Measurements from ENCODE around the gene ZNF385A.

Gene ZNF385A

GRCh38 chr12:54376596-54376995 is 7.9 kb downstream of the ZNF385A start:
- peak overlapping the region; percentile 68 for H3K27ac ChIP-seq (ENCODE audit: low read depth, low read length)
- H3K9ac ChIP-seq (ENCODE audit: low read length in 5 of 5), result peak overlapping the region in 1 of 5 donors; percentile 15
- peaks cover 22 to 70% (median 68%) of the 10 kb centered on the region in 5 donors for H3K4me1 ChIP-seq (ENCODE audit: control insufficient read depth in 5 of 5, insufficient read depth in 5 of 5, low read length in 5 of 5)
- no peaks in the 10 kb centered on the region for H3K27me3 ChIP-seq (ENCODE audit: control insufficient read depth in 5 of 5, insufficient read depth in 4 of 5, low read length in 5 of 5)
- H3K36me3 ChIP-seq (ENCODE audit: control insufficient read depth in 5 of 5, insufficient read depth in 5 of 5, low read length in 5 of 5), result peaks cover 0 to 7% (median 6%) of the 10 kb centered on the region in 5 donors
- H3K9me3 ChIP-seq (ENCODE audit: control insufficient read depth in 5 of 5, low read length in 5 of 5), result no peaks in the 10 kb centered on the region
- peak overlapping the region in 1 of 5 donors; percentile 25 for H3K4me3 ChIP-seq (ENCODE audit: low read depth in 1 of 5, low read length in 5 of 5)

DNA sequence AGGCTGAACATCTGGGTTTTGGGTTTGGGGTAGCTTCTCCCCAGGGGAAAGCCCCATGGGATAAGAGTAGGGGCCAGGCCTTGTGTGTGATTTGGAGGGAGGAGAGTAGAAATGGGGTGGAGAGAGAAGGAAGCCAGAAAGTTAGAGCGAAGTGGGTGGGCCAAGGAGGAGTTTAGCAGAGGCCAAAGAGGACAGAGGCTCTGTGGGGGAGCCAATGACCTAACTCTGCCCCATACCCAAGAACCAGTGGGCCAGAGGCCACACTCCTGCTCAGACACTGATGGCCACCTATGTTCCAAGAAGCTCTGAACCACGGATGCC is 9.3 kb downstream of the ZNF385A start:
- H3K9me3 ChIP-seq (ENCODE audit: control insufficient read depth in 5 of 5, low read length in 5 of 5), result no peaks in the 10 kb centered on the region
- no peaks in the 10 kb centered on the region for H3K27me3 ChIP-seq (ENCODE audit: control insufficient read depth in 5 of 5, insufficient read depth in 4 of 5, low read length in 5 of 5)
- H3K4me3 ChIP-seq (ENCODE audit: low read depth in 1 of 5, low read length in 5 of 5), result peak overlapping the region in 1 of 5 donors; percentile 15
- H3K36me3 ChIP-seq (ENCODE audit: control insufficient read depth in 5 of 5, insufficient read depth in 5 of 5, low read length in 5 of 5), result peaks cover 0 to 12% (median 6%) of the 10 kb centered on the region in 5 donors
- peak overlapping the region in 3 of 5 donors; percentile 20 to 55 (median 45) for H3K9ac ChIP-seq (ENCODE audit: low read length in 5 of 5)
- H3K27ac ChIP-seq (ENCODE audit: low read depth, low read length), result peak overlapping the region; percentile 68
- H3K4me1 ChIP-seq (ENCODE audit: control insufficient read depth in 5 of 5, insufficient read depth in 5 of 5, low read length in 5 of 5), result peaks cover 22 to 84% (median 80%) of the 10 kb centered on the region in 5 donors

- Histone ChIP-seq H3K27ac (ENCODE audit: low read depth, low read length) (peak overlapping the region; percentile 68), H3K36me3 (ENCODE audit: control insufficient read depth in 5 of 5, insufficient read depth in 5 of 5, low read length in 5 of 5) (peaks cover 0 to 12% (median 6%) of the 10 kb centered on the region in 5 donors), H3K4me1 (ENCODE audit: control insufficient read depth in 5 of 5, insufficient read depth in 5 of 5, low read length in 5 of 5) (peaks cover 22 to 85% (median 81%) of the 10 kb centered on the region in 5 donors), H3K4me3 (ENCODE audit: low read depth in 1 of 5, low read length in 5 of 5) (no peak overlapping the region), H3K9me3 (ENCODE audit: control insufficient read depth in 5 of 5, low read length in 5 of 5) (no peaks in the 10 kb centered on the region), H3K27me3 (ENCODE audit: control insufficient read depth in 5 of 5, insufficient read depth in 4 of 5, low read length in 5 of 5) (no peaks in the 10 kb centered on the region), H3K9ac (ENCODE audit: low read length in 5 of 5) (peak overlapping the region in 3 of 5 donors; percentile 20 to 55 (median 45))
Measured at GRCh38 chr12:54374562-54375258, 9.8 kb downstream of the ZNF385A start.

- Histone ChIP-seq H3K4me1 (ENCODE audit: control insufficient read depth in 5 of 5, insufficient read depth in 5 of 5, low read length in 5 of 5) (peaks cover 20 to 86% (median 84%) of the 10 kb centered on the region in 5 donors), H3K9me3 (ENCODE audit: control insufficient read depth in 5 of 5, low read length in 5 of 5) (no peaks in the 10 kb centered on the region), H3K27me3 (ENCODE audit: control insufficient read depth in 5 of 5, insufficient read depth in 4 of 5, low read length in 5 of 5) (no peaks in the 10 kb centered on the region), H3K27ac (ENCODE audit: low read depth, low read length) (peak overlapping the region; percentile 68), H3K9ac (ENCODE audit: low read length in 5 of 5) (peak overlapping the region in 2 of 5 donors; percentile 20 to 55), H3K4me3 (ENCODE audit: low read depth in 1 of 5, low read length in 5 of 5) (no peak overlapping the region), H3K36me3 (ENCODE audit: control insufficient read depth in 5 of 5, insufficient read depth in 5 of 5, low read length in 5 of 5) (peaks cover 0 to 12% (median 6%) of the 10 kb centered on the region in 5 donors)
Measured at GRCh38 chr12:54373649-54374561, 10.6 kb downstream of the ZNF385A start.

DNA sequence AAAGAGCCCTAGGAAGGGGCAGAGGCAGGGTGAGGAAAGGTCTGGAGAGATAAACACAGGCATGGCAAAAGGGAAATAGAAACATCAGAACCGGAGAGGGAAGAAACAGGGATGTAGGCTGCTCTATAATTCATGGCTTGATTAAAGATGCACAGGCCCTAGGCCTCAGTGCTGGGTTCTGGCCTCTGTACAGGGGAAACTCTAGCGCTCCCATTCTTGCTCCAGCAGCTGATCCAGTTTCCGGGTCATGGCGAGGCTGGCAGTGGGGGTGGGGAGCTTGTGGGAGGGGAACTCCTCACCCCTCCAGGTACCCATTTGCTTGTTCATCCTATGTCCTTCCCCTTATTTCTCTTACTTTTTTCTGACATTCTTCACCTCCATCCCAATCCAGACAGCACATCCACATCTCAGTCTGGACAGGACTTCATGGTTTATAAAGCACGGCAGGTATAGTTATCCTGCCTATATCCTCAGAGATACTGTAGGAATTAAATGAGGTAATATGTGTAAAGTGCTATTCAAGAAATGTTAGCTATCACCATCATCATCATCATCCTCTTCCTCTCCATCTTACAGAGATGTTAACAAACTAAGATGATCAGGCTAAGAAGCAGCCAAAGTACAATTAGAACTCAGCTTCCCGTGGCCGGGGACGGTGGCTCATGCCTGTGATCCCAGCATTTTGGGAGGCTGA is 12.3 kb downstream of the ZNF385A start:
- no peaks in the 10 kb centered on the region for H3K27me3 ChIP-seq (ENCODE audit: control insufficient read depth in 5 of 5, insufficient read depth in 4 of 5, low read length in 5 of 5)
- peak overlapping the region; percentile 57 for H3K27ac ChIP-seq (ENCODE audit: low read depth, low read length)
- H3K4me1 ChIP-seq (ENCODE audit: control insufficient read depth in 5 of 5, insufficient read depth in 5 of 5, low read length in 5 of 5), result peaks cover 19 to 81% (median 74%) of the 10 kb centered on the region in 5 donors
- no peak overlapping the region for H3K4me3 ChIP-seq (ENCODE audit: low read depth in 1 of 5, low read length in 5 of 5)
- peaks cover 0 to 12% (median 6%) of the 10 kb centered on the region in 5 donors for H3K36me3 ChIP-seq (ENCODE audit: control insufficient read depth in 5 of 5, insufficient read depth in 5 of 5, low read length in 5 of 5)
- H3K9ac ChIP-seq (ENCODE audit: low read length in 5 of 5), result peak overlapping the region in 1 of 5 donors; percentile 33
- no peaks in the 10 kb centered on the region for H3K9me3 ChIP-seq (ENCODE audit: control insufficient read depth in 5 of 5, low read length in 5 of 5)

GRCh38 chr12:54371328-54372112 is 13.0 kb downstream of the ZNF385A start:
- Histone ChIP-seq H3K36me3 (ENCODE audit: control insufficient read depth in 5 of 5, insufficient read depth in 5 of 5, low read length in 5 of 5) (peaks cover 0 to 10% (median 6%) of the 10 kb centered on the region in 5 donors), H3K9me3 (ENCODE audit: control insufficient read depth in 5 of 5, low read length in 5 of 5) (no peaks in the 10 kb centered on the region), H3K27me3 (ENCODE audit: control insufficient read depth in 5 of 5, insufficient read depth in 4 of 5, low read length in 5 of 5) (no peaks in the 10 kb centered on the region), H3K4me3 (ENCODE audit: low read depth in 1 of 5, low read length in 5 of 5) (no peak overlapping the region), H3K4me1 (ENCODE audit: control insufficient read depth in 5 of 5, insufficient read depth in 5 of 5, low read length in 5 of 5) (peaks cover 14 to 74% (median 67%) of the 10 kb centered on the region in 5 donors), H3K9ac (ENCODE audit: low read length in 5 of 5) (peak overlapping the region in 1 of 5 donors; percentile 33), H3K27ac (ENCODE audit: low read depth, low read length) (peak overlapping the region; percentile 57)

GRCh38 chr12:54370171-54370730 is 14.3 kb downstream of the ZNF385A start:
- Histone ChIP-seq H3K4me3 (ENCODE audit: low read depth in 1 of 5, low read length in 5 of 5) (peak overlapping the region in 4 of 5 donors; percentile 32 to 54 (median 48)), H3K27me3 (ENCODE audit: control insufficient read depth in 5 of 5, insufficient read depth in 4 of 5, low read length in 5 of 5) (no peaks in the 10 kb centered on the region), H3K9ac (ENCODE audit: low read length in 5 of 5) (peak overlapping the region in 1 of 5 donors; percentile 56), H3K4me1 (ENCODE audit: control insufficient read depth in 5 of 5, insufficient read depth in 5 of 5, low read length in 5 of 5) (peaks cover 5 to 61% (median 54%) of the 10 kb centered on the region in 5 donors), H3K36me3 (ENCODE audit: control insufficient read depth in 5 of 5, insufficient read depth in 5 of 5, low read length in 5 of 5) (peaks cover 0 to 10% (median 6%) of the 10 kb centered on the region in 5 donors), H3K9me3 (ENCODE audit: control insufficient read depth in 5 of 5, low read length in 5 of 5) (no peaks in the 10 kb centered on the region), H3K27ac (ENCODE audit: low read depth, low read length) (no peak overlapping the region)

GRCh38 chr12:54369597-54370131 is 14.9 kb downstream of the ZNF385A start:
- peaks cover 0 to 10% (median 6%) of the 10 kb centered on the region in 5 donors for H3K36me3 ChIP-seq (ENCODE audit: control insufficient read depth in 5 of 5, insufficient read depth in 5 of 5, low read length in 5 of 5)
- no peaks in the 10 kb centered on the region for H3K27me3 ChIP-seq (ENCODE audit: control insufficient read depth in 5 of 5, insufficient read depth in 4 of 5, low read length in 5 of 5)
- H3K27ac ChIP-seq (ENCODE audit: low read depth, low read length), result peak overlapping the region; percentile 54
- H3K9ac ChIP-seq (ENCODE audit: low read length in 5 of 5), result peak overlapping the region in 3 of 5 donors; percentile 25 to 49 (median 25)
- H3K4me3 ChIP-seq (ENCODE audit: low read depth in 1 of 5, low read length in 5 of 5), result peak overlapping the region in 4 of 5 donors; percentile 17 to 50 (median 46)
- H3K9me3 ChIP-seq (ENCODE audit: control insufficient read depth in 5 of 5, low read length in 5 of 5), result no peaks in the 10 kb centered on the region
- H3K4me1 ChIP-seq (ENCODE audit: control insufficient read depth in 5 of 5, insufficient read depth in 5 of 5, low read length in 5 of 5), result peaks cover 4 to 59% (median 48%) of the 10 kb centered on the region in 5 donors
